ENCODE results near the gene TMEM209.
"Not testable (repeated sequence)": the region's sequence is repeated elsewhere in the genome, so short reads cannot be mapped to it uniquely, and the experiment has no call there.

TMEM209 gene

GRCh38 chr7:130205084-130205947 lies at the start of gene TMEM209:
Gene TMEM209 (minus strand): TSS chr7:130205406. CDS start chr7:130205375, 31 bp downstream.
- DNase-seq (ENCODE audit: low read depth in 1 of 2, low spot score in 1 of 2): peak; percentile 83 to 88

GRCh38 chr7:130254555-130254954 lies 49.3 kb upstream of the TMEM209 start:
- no peak for DNase-seq (ENCODE audit: low read depth in 1 of 2, low spot score in 1 of 2)

DNA sequence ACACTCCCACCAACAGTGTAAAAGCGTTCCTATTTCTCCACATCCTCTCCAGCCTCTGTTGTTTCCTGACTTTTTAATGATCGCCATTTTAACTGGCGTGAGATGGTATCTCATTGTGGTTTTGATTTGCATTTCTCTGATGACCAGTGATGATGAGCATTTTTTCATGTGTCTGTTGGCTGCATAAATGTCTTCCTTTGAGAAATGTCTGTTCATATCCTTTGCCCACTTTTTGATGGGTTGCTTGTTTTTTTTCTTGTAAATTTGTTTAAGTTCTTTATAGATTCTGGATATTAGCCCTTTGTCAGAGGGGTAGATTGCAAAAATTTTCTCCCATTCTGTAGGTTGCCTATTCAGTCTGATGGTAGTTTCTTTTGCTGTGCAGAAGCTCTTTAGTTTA lies 44.4 kb upstream of the TMEM209 start:
- not testable (repeated sequence) for DNase-seq (ENCODE audit: low read depth in 1 of 2, low spot score in 1 of 2)

DNA sequence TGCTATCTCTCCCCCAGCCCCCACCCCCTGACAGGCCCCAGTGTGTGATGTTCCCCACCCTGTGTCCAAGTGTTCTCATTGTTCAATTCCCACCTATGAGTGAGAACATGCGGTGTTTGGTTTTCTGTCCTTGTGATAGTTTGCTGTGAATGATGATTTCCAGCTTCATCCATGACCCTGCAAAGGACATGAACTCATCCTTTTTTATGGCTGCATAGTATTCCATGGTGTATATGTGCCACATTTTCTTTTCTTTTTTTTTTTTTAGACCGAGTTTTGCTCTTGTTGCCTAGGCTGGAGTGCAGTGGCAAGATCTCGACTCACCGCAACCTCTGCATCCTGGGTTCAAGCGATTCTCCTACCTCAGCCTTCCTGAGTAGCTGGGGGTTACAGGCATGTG lies 43.6 kb upstream of the TMEM209 start:
- not testable (repeated sequence) for DNase-seq (ENCODE audit: low read depth in 1 of 2, low spot score in 1 of 2)

GRCh38 chr7:130246491-130246890 lies 41.3 kb upstream of the TMEM209 start:
- DNase-seq (ENCODE audit: low read depth in 1 of 2, low spot score in 1 of 2): not testable (repeated sequence)

DNA sequence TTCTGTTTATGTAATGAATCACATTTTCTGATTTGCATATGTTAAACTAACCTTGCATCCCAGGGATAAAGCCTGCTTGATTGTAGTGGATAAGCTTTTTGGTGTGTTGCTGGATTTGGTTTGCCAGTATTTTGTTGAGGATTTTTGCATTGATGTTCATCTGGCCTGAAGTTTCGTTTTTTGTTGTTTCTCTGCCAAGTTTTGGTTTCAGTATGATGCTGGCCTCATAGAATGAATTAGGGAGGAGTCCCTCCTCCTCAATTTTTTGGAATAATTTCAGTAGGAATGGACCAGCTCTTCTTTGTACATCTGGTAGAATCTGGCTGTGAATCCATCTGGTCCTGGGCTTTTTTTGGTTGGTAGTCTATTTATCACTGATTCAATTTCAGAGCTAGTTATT lies 38.3 kb upstream of the TMEM209 start:
- DNase-seq (ENCODE audit: low read depth in 1 of 2, low spot score in 1 of 2): not testable (repeated sequence)

DNA sequence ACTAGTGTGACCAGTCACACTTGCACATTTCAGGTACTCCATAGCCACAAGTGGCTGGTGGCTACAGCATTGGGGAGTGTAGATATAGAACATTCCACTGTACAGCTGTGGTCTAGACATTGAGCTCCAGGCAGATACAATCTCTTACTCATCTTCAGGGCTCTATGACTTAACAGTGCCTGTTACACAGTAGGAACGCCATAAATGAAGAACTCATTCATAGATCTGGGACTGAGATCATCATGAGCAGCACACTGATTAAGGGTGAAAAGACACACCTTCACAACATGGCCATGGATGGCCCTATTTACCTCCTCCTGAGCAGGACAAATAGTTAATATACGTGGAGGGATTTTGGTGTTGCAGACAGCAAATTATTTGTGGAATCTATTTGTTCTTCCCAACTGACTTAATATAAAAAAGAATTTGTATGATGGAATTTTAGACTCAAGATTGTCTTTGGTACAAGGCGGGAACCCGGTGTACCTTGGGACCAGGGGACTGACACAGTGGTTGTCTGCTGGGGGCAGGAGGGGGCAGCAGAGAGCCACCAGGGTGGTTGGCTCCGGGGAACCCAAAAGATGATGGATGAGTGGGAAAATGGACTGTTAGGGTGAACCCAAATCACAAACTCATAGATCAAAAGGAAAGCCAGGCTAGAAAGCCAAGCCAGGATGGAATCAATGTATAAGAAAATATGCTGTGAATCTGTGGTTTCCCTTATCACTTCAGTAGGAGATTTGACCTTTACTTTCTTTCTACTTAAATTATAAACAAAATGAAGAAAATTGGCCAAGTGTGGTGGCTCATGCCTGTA lies 37.2 kb upstream of the TMEM209 start:
- DNase-seq (ENCODE audit: low read depth in 1 of 2, low spot score in 1 of 2): peak in 1 of 2 donors; percentile 20

DNA sequence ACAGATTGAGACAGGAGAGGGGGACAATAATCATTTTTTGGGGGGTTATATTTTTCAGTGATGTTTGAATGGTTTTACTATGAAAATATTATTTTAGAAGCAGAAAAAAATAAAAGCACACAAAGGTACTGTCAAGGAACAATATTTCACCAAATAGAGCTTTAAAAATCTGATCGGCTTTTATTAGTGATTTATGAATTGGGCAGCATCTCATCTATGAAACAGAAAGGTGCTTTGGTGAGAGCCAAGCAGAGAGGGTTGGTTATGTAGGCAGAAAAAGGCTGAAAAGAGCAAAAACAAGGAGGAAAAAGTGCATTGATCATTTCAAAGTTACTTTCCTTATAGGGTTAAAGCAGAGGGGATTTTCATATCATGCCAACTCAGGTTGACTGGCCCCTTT lies 35.0 kb upstream of the TMEM209 start:
- no peak for DNase-seq (ENCODE audit: low read depth in 1 of 2, low spot score in 1 of 2)

DNA sequence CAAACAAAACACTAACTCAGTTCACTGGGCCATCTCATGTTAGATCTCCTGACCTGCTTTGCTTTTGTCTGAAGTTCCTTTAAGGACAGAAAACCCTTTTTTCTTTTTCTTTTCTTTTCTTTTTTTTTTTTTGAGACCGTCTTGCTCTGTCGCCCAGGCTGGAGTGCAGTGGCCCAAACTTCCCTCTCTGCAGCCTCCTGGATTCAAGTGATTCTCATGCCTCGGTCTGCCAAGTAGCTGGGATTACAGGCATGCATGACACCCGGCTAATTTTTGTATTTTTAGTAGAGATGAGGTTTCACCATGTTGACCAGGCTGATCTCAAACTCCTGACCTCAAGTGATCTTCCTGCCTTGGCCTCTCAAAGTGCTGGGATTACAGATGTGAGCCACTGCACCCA lies 31.2 kb upstream of the TMEM209 start:
- not testable (repeated sequence) for DNase-seq (ENCODE audit: low read depth in 1 of 2, low spot score in 1 of 2)

DNA sequence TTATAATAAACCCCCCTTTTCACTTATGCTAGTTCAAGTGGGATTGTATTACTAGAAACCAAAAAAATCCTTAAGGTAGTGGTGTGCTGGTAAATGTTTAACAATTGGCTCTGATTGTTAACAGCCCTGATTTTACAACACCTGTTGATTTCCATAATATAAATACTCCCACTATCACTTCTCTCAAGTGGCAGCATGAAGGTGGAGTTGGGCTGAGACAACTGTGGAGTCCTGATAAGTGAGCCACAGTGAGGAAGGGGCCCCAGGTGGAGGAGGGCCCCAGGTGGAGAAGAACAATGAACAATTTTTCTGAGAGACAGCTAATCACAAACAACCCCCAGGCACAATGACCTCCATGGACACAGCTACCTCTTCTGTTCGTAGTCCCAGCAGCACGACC lies 28.9 kb upstream of the TMEM209 start:
- DNase-seq (ENCODE audit: low read depth in 1 of 2, low spot score in 1 of 2): no peak

GRCh38 chr7:130232209-130232608 lies 27.0 kb upstream of the TMEM209 start:
- DNase-seq (ENCODE audit: low read depth in 1 of 2, low spot score in 1 of 2): no peak

DNA sequence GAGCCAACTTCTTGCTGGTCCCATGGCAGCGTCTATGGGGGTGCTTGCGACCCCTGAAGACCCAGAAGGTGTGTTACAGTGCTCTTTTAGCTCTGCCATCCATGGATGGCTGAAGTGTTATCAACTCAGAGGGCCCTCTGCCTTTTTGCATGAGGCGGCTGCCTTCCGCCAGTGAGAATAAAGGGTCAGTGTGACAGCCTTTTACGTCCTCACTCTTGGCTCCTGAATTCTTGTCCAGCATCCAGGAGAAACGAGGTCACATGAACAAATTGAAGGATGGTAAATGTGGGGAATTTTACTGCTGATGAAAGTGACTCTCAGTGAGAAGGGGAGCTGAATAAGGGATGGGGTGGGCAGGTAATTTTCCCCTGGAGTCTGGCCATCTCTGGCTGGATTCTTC lies 26.6 kb upstream of the TMEM209 start:
- no peak for DNase-seq (ENCODE audit: low read depth in 1 of 2, low spot score in 1 of 2)

GRCh38 chr7:130229981-130230380 lies 24.8 kb upstream of the TMEM209 start:
- not testable (repeated sequence) for DNase-seq (ENCODE audit: low read depth in 1 of 2, low spot score in 1 of 2)

DNA sequence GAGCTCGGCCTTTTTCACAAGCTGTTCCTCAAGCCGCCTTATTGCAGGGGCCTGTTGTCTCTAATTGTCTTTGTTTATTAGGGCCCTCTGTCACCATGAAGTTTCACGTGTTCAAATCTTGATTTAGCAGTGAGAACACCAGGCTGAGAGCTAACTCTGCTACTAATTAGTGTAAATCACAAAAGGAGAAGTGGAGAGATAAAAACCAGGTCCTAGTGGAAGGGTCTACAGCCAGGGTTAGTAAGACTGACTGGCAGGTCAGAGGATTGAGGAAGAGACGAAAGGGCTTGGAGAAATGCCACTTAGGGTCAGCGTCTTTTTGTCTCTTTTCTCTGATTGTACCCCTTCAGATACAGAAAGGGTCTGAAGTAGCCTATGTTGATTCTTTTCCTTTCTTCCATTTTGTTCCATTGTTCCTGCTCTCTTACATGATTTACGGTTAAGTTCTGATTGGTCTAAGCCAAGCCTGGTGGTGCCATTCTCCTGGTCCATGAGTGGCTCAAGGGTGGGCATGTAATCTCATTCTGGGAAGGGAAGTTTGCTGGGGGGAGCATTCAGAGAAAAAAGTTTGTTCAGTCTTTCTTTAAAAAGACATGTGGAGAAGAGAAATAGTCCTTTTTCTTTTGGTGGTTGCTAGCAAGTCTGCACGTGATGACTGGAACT lies 23.8 kb upstream of the TMEM209 start:
- DNase-seq (ENCODE audit: low read depth in 1 of 2, low spot score in 1 of 2): no peak

DNA sequence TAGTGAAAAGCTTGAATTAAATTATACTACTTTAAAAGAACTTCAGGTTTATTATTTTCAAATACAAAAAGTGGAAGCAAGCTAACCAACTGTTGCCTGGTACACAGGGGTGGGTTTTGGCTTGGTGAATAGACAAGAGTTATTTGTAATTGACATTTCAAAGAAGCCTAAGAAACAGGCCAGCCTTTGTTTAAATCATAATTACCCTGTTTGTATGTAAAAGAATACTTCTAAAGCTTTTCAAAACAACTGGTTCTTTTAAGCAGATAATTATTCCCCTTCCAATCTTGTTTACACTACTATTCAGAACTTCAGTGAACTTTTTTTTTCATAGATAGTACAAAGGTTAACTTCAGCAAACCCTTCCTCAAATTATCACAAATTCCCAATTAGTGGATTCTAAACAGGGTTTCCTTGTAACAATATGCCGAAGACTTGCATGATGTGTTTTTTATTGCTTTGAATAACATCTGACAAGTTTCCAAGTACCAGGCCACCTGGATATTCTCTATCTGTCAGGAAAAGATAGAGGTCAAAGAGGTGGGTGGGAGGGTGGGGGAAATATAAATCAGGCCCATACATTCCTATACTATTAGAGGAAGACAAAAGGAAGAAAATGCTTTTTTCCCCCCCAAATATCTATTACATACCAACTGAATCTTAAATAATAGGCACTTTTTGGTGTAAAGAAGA lies 22.8 kb upstream of the TMEM209 start:
- no peak for DNase-seq (ENCODE audit: low read depth in 1 of 2, low spot score in 1 of 2)

- no peak for DNase-seq (ENCODE audit: low read depth in 1 of 2, low spot score in 1 of 2)
These were observed 21.1 kb upstream of the TMEM209 start for GRCh38 chr7:130226333-130226732.

DNA sequence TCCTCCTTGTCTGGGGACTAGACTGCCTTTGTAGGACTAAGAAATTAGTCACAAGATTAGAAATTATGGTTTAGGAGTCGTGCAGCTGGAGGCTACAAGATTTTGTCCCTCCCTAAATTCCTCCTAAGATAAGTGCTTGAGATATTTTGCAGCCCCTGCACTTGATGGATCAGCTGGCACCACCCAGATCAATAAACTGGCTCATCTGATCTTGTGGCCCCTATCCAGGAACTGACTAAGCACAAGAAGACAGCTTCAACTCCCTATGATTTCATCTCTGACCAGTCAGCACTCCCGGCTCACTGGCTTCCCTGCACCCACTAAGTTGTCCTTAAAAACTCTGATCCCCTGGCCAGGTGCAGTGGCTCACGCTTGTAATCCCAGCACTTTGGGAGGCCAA lies 19.7 kb upstream of the TMEM209 start:
- DNase-seq (ENCODE audit: low read depth in 1 of 2, low spot score in 1 of 2): not testable (repeated sequence)

DNA sequence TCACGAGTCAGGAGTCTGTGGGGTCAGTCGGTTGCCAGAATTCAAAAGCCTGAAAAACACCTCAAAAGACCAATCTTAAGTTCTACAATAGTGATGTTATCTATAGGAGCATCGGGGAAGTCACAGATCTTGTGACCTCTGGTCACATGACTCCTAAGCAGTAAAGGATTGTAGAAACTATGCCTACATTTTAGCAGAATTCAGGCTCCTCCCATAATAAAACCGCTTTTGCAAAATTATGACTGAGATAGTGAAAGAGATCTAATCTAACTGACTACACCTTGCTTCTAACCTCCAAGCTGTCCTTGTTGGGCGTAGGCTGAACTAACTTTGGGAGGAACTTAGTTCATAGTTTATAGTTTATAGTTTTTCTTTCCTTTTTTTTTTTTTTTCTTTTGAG lies 19.0 kb upstream of the TMEM209 start:
- DNase-seq (ENCODE audit: low read depth in 1 of 2, low spot score in 1 of 2): no peak

- no peak for DNase-seq (ENCODE audit: low read depth in 1 of 2, low spot score in 1 of 2)
These were observed 18.4 kb upstream of the TMEM209 start for GRCh38 chr7:130223646-130224045.

- no peak for DNase-seq (ENCODE audit: low read depth in 1 of 2, low spot score in 1 of 2)
These were observed 16.5 kb upstream of the TMEM209 start for GRCh38 chr7:130221746-130222145.

GRCh38 chr7:130219871-130220270 lies 14.7 kb upstream of the TMEM209 start:
- no peak for DNase-seq (ENCODE audit: low read depth in 1 of 2, low spot score in 1 of 2)
